GM12878 (cell line): ENCODE data around the gene CSH2. TPM values are rescaled to one million over a fixed set of nuclear protein-coding genes. Genes with fewer than 3 reads are reported as not detected.
"Not testable (repeated sequence)": the region's sequence is repeated elsewhere in the genome, so short reads cannot be mapped to it uniquely, and the experiment has no call there.

ENCODE experiments used
- ATAC-seq: fragments of 200-7000 bp; cut with Tn5 transposase; 3 replicates; pipeline ENCODE4 v1.9.1; 2020; ENCODE audit warnings: mild to moderate bottlenecking, moderate library complexity
- BruUV-seq: library from RNA; stranded (reverse); fragments of 400-500 nt; replicated peaks from 2 replicates; lab custom pipeline; 2021; lab: Mats Ljungman, UMichigan
- CTCF ChIA-PET: fragments of 300-600 bp; sonication (Branson Sonifier 250); formaldehyde crosslinking; extraction: SDS; loops from one replicate; lab custom pipeline; 2021; ENCODE audit warnings: inconsistent platforms; lab: Yijun Ruan, JAX
- POLR2A ChIA-PET: fragments of 350-600 bp; formaldehyde crosslinking; extraction: SDS; loops from one replicate; lab custom pipeline; 2021; ENCODE audit warnings: inconsistent platforms; lab: Charles Lee
- RAD21 ChIA-PET: fragments of 300-600 bp; sonication (Branson Sonifier 250); formaldehyde crosslinking; loops from one replicate; lab custom pipeline; 2023; ENCODE audit warnings: antibody characterized with exemption; ENCODE audit not compliant: unreplicated experiment; lab: Charles Lee
- SMC1A ChIA-PET: fragments of 300-600 bp; sonication (Branson Sonifier 250); formaldehyde crosslinking; loops from one replicate; lab custom pipeline; 2023; ENCODE audit not compliant: unreplicated experiment, uncharacterized antibody; lab: Charles Lee
- DNase-seq: peaks from one replicate; pipeline ENCODE4 v3.0.0-alpha.2; 2011; ENCODE audit warnings: low read depth, low spot score
- FAIRE-seq: peaks from 3 replicates; lab custom pipeline; 2011; peaks lifted over from hg19 to GRCh38; lab: Jason Lieb, UNC
- H2AFZ ChIP-seq: 2 replicates; pipeline ENCODE4 v1.6.0; 2011; ENCODE audit warnings: low read depth, low read length, control low read depth; ENCODE audit not compliant: control insufficient read depth
- H3K27ac ChIP-seq: 2 replicates; pipeline ENCODE4 v1.5.1; 2011; ENCODE audit warnings: control low read depth; ENCODE audit not compliant: control insufficient read depth, insufficient read depth
- H3K27me3 ChIP-seq, 2 experiments: replicated peaks in 1 of 2; 2 replicates each; pipeline versions ENCODE4 v1.6.0 to v1.6.1; 2011; ENCODE audit warnings: low read length in 1 of 2; ENCODE audit not compliant: control insufficient read depth in 2 of 2, insufficient read depth in 2 of 2
- H3K36me3 ChIP-seq, 2 experiments: 2 replicates each; pipeline ENCODE4 v1.5.1; 2011; ENCODE audit warnings: low read length in 1 of 2; ENCODE audit not compliant: control insufficient read depth in 2 of 2, insufficient read depth in 2 of 2
- H3K4me1 ChIP-seq: 2 replicates; pipeline ENCODE4 v1.6.1; 2011; ENCODE audit warnings: mild to moderate bottlenecking, low read length, moderate library complexity, mixed read lengths; ENCODE audit not compliant: control insufficient read depth, insufficient read depth
- H3K4me2 ChIP-seq: 2 replicates; pipeline ENCODE4 v1.6.0; 2011; ENCODE audit warnings: control low read depth; ENCODE audit not compliant: control insufficient read depth, insufficient read depth
- H3K4me3 ChIP-seq: fragments of 200-600 bp; sonication (generic); 2 replicates; pipeline ENCODE4 v1.5.1; 2016
- H3K79me2 ChIP-seq: 2 replicates; pipeline ENCODE4 v1.6.0; 2011; ENCODE audit warnings: low read length; ENCODE audit not compliant: control insufficient read depth, insufficient read depth
- H3K9ac ChIP-seq: 2 replicates; pipeline ENCODE4 v1.8.0; 2011; ENCODE audit warnings: low read length, control low read depth, mixed read lengths; ENCODE audit not compliant: control insufficient read depth, insufficient read depth
- H3K9me3 ChIP-seq: replicated peaks from 3 replicates; pipeline ENCODE4 v1.5.1; 2011; ENCODE audit warnings: mild to moderate bottlenecking, low read length; ENCODE audit not compliant: control insufficient read depth, insufficient read depth
- H4K20me1 ChIP-seq: 2 replicates; pipeline ENCODE4 v1.6.0; 2011; ENCODE audit not compliant: control insufficient read depth, insufficient read depth
- whole genome bisulfite sequencing: methylation state at CpG from one replicate; pipeline ENCODE4 v1.1.6; 2016; ENCODE audit warnings: low lambda C conversion rate; ENCODE audit not compliant: insufficient replicate concordance, insufficient coverage; ENCODE audit errors: missing lambda C conversion rate; 5-methylcytosine and 5-hydroxymethylcytosine counted together
- in situ Hi-C: fragments of 300-500 bp; cut with MboI; formaldehyde crosslinking; loops from 9 replicates; pipeline ENCODE4 v1.14.3; 2018; ENCODE audit warnings: mixed read lengths
- intact Hi-C: fragments of 100-400 bp; cut with micrococcal nuclease; formaldehyde crosslinking; loops from one replicate; pipeline ENCODE4 v1.14.2; 2022; ENCODE audit not compliant: unreplicated experiment
- polyA plus RNA-seq, 11 experiments: library from polyadenylated mRNA; depleted of rRNA in 4 of 11; unstranded in 6 of 11; stranded (reverse) in 5 of 11; fragments of >200 nt; fragmentation: Nextera tagmentation in 4 of 11; fragmentation: Illumina TruSeq in 1 of 11; extraction: Ambion mirVana in 4 of 11; extraction: Trizol in 1 of 11; gene quantifications; 1 replicate in 1 of 11; 2 replicates in 10 of 11; pipeline versions ENCODE4 v1.2.1 to v1.2.3, GENCODE V29; 2011 to 2016; ENCODE audit warnings: inconsistent platforms in 2 of 11, missing spikeins in 2 of 11, low read depth in 1 of 11
- total RNA-seq, 4 experiments: library from RNA; depleted of rRNA in 3 of 4; stranded (reverse); fragments of >200 nt in 3 of 4; fragmentation: Illumina TruSeq in 1 of 4; extraction: Trizol in 1 of 4; gene quantifications; 2 replicates each; pipeline versions ENCODE4 v1.2.1 to v1.2.3, GENCODE V29; 2013 to 2021

Gene CSH2
- total and polyA plus RNA-seq, 10 of the 15 experiments (the other 5 are each of a cell fraction or from before 2014, with no cell fraction given): not detected

- BruUV-seq, RAD21 ChIA-PET, H3K9me3 ChIP-seq, H3K36me3 ChIP-seq, H4K20me1 ChIP-seq, DNase-seq, intact Hi-C loops, in situ Hi-C loops, H3K79me2 ChIP-seq, POLR2A ChIA-PET, H2AFZ ChIP-seq, H3K4me1 ChIP-seq, FAIRE-seq, H3K27ac ChIP-seq, H3K4me3 ChIP-seq, H3K27me3 ChIP-seq, H3K9ac ChIP-seq: not testable (repeated sequence)
- SMC1A ChIA-PET: interaction anchor here (0.7 kb wide), 1 partner anchor 13 kb away, joined by 3 read pairs; no protein-coding TSS in a partner anchor
- peak; percentile 35; the same call in 2 of the 3 replicates for ATAC-seq
- 0 out of 2 replicates have a peak overlapping the region, but pooled peaks have one; percentile 7 for H3K4me2 ChIP-seq
- CTCF ChIA-PET: interaction anchor here (0.9 to 3.8 kb wide), 4 partner anchors 11 to 27 kb away, joined by 3 to 20 read pairs (median 4); no protein-coding TSS in a partner anchor
- WGBS: 7% methylated on average over 9 of the region's 9 CpGs
Measured at GRCh38 chr17:63878413-63878812, 4.9 kb upstream of the CSH2 start.

- H3K79me2 ChIP-seq, H4K20me1 ChIP-seq, H2AFZ ChIP-seq, FAIRE-seq, BruUV-seq, ATAC-seq, H3K9ac ChIP-seq, H3K36me3 ChIP-seq, H3K4me3 ChIP-seq, in situ Hi-C loops, RAD21 ChIA-PET, H3K9me3 ChIP-seq, H3K27ac ChIP-seq, H3K4me2 ChIP-seq, DNase-seq, intact Hi-C loops, H3K4me1 ChIP-seq, H3K27me3 ChIP-seq, POLR2A ChIA-PET: not testable (repeated sequence)
- CTCF ChIA-PET: interaction anchor here (0.6 to 1.4 kb wide), 6 partner anchors 9 to 259 kb away, joined by 3 to 6 read pairs (median 4); no protein-coding TSS in a partner anchor
- WGBS: 24% methylated on average over 6 of the region's 6 CpGs
- SMC1A ChIA-PET: interaction anchor here (0.6 kb wide), 1 partner anchor 75 kb away, joined by 3 read pairs; no protein-coding TSS in a partner anchor
Measured at GRCh38 chr17:63874693-63875092, 1.2 kb upstream of the CSH2 start.
